Measurements from ENCODE around the gene LAMA5. TPM values are rescaled to one million over a fixed set of nuclear protein-coding genes. Genes with fewer than 3 reads are reported as not detected.
A peak's percentile ranks its signal among the peaks of the same experiment; 100 is the strongest.

The LAMA5 gene
- total RNA-seq, 1 donor from 2014 or later = 89.3 TPM

- intact Hi-C loops (cut with DNase I) = no loop called here
- no peak for ATAC-seq
- no peak for DNase-seq (ENCODE audit: missing footprints)
Measured at GRCh38 chr20:62293111-62293784, 73.9 kb downstream of the LAMA5 start.

DNA sequence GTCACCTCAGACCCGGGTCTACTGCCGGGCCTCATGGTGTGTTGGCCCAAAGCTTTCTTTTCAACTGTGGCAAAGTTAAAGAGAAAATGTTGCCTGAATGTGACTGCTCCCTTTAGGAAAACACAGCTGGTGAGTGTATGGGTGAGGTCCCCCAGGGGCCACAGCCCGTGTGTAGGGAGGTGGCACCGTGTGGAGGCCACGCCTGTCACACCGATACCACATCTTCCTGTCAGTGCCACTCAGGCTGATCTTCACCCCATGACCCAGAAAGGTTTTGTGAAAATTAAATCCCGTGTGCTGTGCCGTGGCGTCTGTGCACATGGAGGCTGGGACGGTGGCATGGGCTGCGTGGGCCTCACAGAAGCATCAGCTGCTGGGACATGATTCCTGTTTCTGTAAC, 75.0 kb downstream of the LAMA5 start:
- intact Hi-C loops (cut with DNase I) = no loop called here
- ATAC-seq = no peak
- DNase-seq (ENCODE audit: missing footprints) = peak; percentile 39

DNA sequence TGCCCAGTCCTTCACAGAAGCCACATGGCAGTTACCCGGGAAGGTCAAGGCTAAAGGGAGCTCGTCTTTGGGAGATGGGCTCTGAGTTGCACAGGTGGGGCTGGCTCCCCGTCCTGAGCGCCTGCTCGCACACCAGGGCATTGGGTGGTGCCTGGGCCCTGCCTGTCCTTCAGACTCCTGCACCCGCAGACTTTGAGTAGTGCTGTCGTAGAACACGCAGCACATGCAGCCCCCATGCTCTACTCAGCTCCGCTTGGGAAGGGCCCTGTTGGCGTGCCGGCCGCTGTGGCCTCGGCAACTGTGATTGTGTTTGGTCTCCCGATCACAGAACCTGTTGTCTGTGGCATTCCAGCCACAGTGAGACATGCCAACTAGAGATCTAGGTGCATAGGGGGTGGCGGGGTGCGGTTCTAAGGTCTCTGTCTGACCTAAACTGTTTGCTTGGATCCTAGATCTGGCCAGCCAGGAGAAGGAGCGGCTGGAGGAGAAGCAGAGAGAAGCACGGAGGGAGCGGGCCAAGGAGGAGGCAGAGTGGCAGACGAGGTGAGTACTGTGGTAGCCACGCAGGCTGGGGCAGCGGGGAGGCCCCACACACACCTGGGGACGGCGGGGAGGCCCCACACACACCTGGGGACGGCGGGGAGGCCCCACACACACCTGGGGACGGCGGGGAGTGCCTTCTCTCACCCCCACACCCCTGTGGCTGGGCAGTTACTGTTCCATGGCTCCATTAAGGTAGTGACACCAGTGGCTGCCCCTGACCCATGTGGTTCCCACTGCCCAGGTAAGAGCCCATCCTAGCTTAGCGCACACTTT, 75.7 kb downstream of the LAMA5 start:
- DNase-seq (ENCODE audit: missing footprints) (no peak), ATAC-seq (no peak)
- intact Hi-C loops (cut with DNase I) = no loop called here

- no peak for DNase-seq (ENCODE audit: missing footprints)
- intact Hi-C loops (cut with DNase I) = no loop called here
- no peak for ATAC-seq
Measured at GRCh38 chr20:62289898-62290297, 77.2 kb downstream of the LAMA5 start.

DNA sequence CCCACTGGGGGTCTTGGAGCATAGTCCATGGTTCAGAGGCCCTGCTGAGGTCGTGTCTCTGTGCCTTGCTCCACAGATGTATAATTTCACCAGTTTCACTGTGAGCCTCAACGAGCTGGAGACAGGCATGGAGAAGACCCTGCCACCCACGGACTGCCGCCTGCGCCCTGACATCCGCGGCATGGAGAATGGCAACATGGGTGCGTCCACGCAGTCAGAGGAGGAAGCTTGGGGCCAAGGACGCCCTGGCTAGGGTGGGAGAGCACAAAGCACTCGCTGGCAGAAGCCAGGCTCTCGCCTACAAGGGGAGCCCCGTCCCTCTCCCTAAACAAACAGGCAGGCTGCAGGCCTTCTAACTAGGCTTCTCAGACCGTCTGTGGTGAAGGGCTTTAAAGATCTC, 78.0 kb downstream of the LAMA5 start:
- ATAC-seq = no peak
- intact Hi-C loops (cut with DNase I) = no loop called here
- no peak for DNase-seq (ENCODE audit: missing footprints)

GRCh38 chr20:62288535-62289105, 78.5 kb downstream of the LAMA5 start:
- no peak for ATAC-seq
- intact Hi-C loops (cut with DNase I) = no loop called here
- no peak for DNase-seq (ENCODE audit: missing footprints)

GRCh38 chr20:62287759-62288534, 79.2 kb downstream of the LAMA5 start:
- DNase-seq (ENCODE audit: missing footprints) (no peak), ATAC-seq (no peak)
- intact Hi-C loops (cut with DNase I) = no loop called here

DNA sequence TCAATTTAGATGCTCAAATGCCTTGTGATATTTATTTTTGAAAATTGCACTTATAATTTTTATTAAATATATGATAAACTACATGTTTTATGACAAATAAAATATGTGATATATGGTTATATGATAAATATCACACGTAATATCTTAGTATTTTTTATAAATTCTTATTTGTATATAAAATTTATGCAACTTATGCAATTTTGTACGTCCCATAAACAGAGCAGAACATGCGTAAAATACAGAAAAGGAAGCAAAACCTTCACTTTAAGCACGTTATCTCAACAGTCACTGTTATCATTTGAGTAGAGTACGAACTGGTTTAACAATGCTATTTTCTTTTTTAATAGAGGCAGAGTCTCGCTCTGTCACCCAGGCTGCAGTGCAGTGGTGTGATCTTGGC, 80.0 kb downstream of the LAMA5 start:
- DNase-seq (ENCODE audit: missing footprints) (no peak), ATAC-seq (no peak)
- intact Hi-C loops (cut with DNase I) = no loop called here

DNA sequence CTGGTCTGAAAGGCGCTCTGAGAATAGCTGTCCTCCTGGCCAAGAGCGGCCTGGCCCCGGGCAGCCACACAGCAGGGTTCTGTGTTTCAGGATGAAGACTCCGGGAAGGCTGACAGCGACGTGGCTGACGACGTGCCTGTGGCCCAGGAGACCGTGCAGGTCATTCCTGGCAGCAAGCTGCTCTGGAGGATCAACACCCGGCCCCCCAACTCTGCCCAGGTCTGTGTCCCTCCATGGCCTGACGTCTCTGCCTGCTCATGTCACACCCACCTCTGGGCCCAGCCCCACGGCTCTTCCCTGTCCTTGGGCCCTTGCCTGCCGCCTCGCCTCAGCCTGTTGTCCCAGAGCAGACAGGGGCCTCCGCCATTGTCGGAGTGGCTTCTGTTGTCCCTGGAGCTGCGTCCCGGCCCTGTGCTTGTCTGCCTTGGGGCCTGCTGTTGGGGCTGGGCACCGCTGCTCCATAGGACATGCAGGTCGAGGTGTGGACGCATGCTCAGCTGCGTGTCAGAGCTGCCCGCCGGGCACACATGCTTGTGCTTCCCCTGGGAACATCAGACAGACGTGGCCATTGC, 80.5 kb downstream of the LAMA5 start:
- DNase-seq (ENCODE audit: missing footprints) (no peak), ATAC-seq (peak; percentile 51)
- intact Hi-C loops (cut with DNase I) = no loop called here

- ATAC-seq = no peak
- intact Hi-C loops (cut with DNase I) = no loop called here
- no peak for DNase-seq (ENCODE audit: missing footprints)
Measured at GRCh38 chr20:62285722-62286121, 81.4 kb downstream of the LAMA5 start.

DNA sequence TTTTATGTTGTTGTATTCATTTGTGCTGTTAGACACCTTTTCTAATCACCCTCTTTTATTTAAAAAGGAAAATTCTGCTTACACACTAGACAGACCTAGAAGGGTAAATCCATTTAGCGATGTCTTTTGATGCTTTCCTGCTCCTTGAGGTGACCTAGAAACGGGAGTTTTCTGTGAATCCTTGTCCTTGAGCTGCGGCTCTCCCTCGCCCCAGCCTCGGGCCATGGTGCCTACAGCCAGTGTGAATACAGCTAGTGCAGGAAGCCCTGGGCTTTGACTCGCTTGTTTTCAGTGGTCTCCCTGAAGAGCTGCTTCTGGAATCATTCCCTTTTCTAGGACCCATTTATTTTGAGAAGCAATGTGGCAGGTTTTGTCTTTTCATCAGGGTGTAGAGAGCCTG, 82.0 kb downstream of the LAMA5 start:
- DNase-seq (ENCODE audit: missing footprints) (no peak), ATAC-seq (no peak)
- intact Hi-C loops (cut with DNase I) = no loop called here

GRCh38 chr20:62284448-62284847, 82.7 kb downstream of the LAMA5 start:
- intact Hi-C loops (cut with DNase I) = loop anchor here (5.0 kb wide), 2 partner anchors 47 to 102 kb away; partner anchors contain the start of genes MTG2 and OSBPL2
- ATAC-seq (no peak), DNase-seq (ENCODE audit: missing footprints) (no peak)

DNA sequence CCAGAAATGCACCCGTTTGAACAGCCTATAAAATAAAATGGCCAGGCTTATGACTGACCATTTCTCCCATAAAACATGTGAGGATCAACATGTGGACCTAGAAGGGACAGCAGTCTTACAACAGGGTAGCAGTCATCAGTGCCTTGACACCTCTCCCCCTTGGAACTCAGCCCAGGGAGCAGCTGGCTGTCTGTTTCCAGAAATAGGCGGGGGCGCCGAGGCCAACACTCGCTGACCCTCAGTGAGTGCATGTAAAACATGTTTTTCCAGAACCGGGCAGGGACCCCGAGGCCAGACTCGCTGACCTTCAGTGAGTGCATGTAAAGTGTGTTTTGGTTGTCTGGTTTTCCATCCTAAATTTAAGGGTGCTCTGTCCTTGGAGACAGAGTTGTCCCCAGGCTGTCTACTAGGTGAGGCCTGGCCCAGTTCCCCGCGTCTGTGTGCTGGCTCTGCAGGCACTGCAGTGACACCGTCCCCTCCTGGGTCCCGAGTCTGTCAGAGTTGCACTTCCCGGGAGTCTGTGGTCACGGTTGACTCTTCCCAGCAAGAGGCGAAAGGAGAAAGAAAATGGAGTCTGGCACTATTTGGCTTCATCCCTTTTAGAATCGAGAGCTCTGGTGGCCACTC, 84.1 kb downstream of the LAMA5 start:
- ATAC-seq (peak; percentile 82), DNase-seq (ENCODE audit: missing footprints) (no peak)
- intact Hi-C loops (cut with DNase I) = loop anchor here (5.0 kb wide), 2 partner anchors 46 to 101 kb away; partner anchors contain the start of genes MTG2 and OSBPL2

- intact Hi-C loops (cut with DNase I) = loop anchor here (5.0 kb wide), 2 partner anchors 45 to 100 kb away; partner anchors contain the start of genes MTG2 and OSBPL2
- ATAC-seq = no peak
- DNase-seq (ENCODE audit: missing footprints) = no peak
Measured at GRCh38 chr20:62282103-62282502, 85.0 kb downstream of the LAMA5 start.

DNA sequence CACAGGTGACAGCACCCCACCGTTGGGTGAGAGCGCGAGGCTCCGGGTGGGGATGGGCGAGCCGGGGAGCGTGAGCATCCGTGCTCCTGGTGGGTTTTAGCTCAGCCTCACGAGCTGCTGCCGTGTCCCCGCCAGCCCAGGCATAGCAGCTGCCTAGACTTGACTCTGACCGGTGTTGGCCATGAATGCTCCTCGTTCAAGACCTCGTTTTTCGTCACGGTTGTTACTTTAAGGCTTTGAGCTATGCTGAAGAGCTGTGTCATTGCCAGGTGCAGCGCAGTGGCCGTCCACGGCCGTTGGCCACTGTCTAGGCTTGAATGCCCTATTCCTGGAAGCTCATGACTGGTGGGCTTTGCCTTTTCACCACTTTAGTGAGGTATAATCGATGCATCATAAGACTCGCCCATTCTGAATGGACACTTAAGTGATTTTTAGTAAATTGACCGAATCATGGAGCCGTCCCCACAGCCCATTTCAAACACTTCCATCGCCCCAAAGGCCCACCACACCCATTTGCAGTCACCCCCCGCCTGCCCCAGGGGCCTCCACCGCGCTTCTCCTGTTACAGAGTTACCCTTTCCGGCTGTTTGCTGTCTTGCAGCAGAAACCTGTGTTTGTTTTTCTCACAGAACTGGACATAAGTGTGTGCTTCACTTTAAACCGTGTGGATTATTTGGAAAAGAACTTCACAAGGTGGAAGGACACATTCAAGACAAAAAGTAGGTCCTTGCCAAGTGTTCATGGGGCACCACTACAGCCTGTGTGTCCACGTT, 85.8 kb downstream of the LAMA5 start:
- intact Hi-C loops (cut with DNase I) = loop anchor here (5.0 kb wide), 2 partner anchors 44 to 99 kb away; partner anchors contain the start of genes MTG2 and OSBPL2
- ATAC-seq = no peak
- DNase-seq (ENCODE audit: missing footprints) = no peak

GRCh38 chr20:62280303-62280702, 86.8 kb downstream of the LAMA5 start:
- DNase-seq (ENCODE audit: missing footprints) (no peak), ATAC-seq (no peak)
- intact Hi-C loops (cut with DNase I) = loop anchor here (5.0 kb wide), 2 partner anchors 43 to 98 kb away; partner anchors contain the start of genes MTG2 and OSBPL2

GRCh38 chr20:62277253-62277652, 89.9 kb downstream of the LAMA5 start:
- intact Hi-C loops (cut with DNase I) = no loop called here

More at GRCh38 chr20:62277253-62277652, 89.9 kb downstream of the LAMA5 start:
- no peak for ATAC-seq
- no peak for DNase-seq (ENCODE audit: missing footprints)
